Progenitor cell of endocrine pancreas (in vitro differentiated cells): ENCODE measurements around the gene UBASH3A. TPM values are rescaled to one million over a fixed set of nuclear protein-coding genes. Genes with fewer than 3 reads are reported as not detected.

Experiments
- DNase-seq: peaks from one replicate; pipeline ENCODE4 v3.0.0; 2021; ENCODE audit warnings: low spot score; ENCODE audit not compliant: unreplicated experiment
- H3K27ac Mint-ChIP-seq: 2 replicates; pipeline ENCODE4 v1.8.0; 2021; ENCODE audit warnings: mild to moderate bottlenecking, moderate library complexity, mixed read lengths
- H3K27me3 Mint-ChIP-seq: 2 replicates; pipeline ENCODE4 v1.8.0; 2021; ENCODE audit warnings: mixed read lengths
- H3K36me3 Mint-ChIP-seq: 2 replicates; pipeline ENCODE4 v1.8.0; 2022; ENCODE audit warnings: mixed read lengths; ENCODE audit not compliant: insufficient read depth
- H3K4me1 Mint-ChIP-seq: 2 replicates; pipeline ENCODE4 v1.8.0; 2021; ENCODE audit warnings: low read depth, mixed read lengths
- H3K4me3 Mint-ChIP-seq: 2 replicates; pipeline ENCODE4 v1.8.0; 2021; ENCODE audit warnings: low read depth, mild to moderate bottlenecking, moderate library complexity, mixed read lengths
- H3K9me3 Mint-ChIP-seq: 2 replicates; pipeline ENCODE4 v1.8.0; 2021; ENCODE audit warnings: low read depth, mixed read lengths
- total RNA-seq: library from RNA; stranded (reverse); gene quantifications from 2 replicates; pipeline ENCODE4 v1.2.1, GENCODE V29; 2021
- TF ChIP-seq, protein P1 (sequence below): fragments of 200-600 bp; sonication (generic); IDR thresholded peaks from one replicate; pipeline ENCODE4 v1.5.0; 2021; ENCODE audit warnings: antibody characterized with exemption, mild to moderate bottlenecking; ENCODE audit not compliant: unreplicated experiment

The UBASH3A gene
- total RNA-seq, 1 donor from 2014 or later, result not detected

GRCh38 chr21:42414553-42414927 lies 10.8 kb downstream of the UBASH3A start:
- no peaks in the 10 kb centered on the region for H3K4me1 Mint-ChIP-seq
- no peak overlapping the region for H3K4me3 Mint-ChIP-seq
- TF ChIP-seq, protein P1, sequence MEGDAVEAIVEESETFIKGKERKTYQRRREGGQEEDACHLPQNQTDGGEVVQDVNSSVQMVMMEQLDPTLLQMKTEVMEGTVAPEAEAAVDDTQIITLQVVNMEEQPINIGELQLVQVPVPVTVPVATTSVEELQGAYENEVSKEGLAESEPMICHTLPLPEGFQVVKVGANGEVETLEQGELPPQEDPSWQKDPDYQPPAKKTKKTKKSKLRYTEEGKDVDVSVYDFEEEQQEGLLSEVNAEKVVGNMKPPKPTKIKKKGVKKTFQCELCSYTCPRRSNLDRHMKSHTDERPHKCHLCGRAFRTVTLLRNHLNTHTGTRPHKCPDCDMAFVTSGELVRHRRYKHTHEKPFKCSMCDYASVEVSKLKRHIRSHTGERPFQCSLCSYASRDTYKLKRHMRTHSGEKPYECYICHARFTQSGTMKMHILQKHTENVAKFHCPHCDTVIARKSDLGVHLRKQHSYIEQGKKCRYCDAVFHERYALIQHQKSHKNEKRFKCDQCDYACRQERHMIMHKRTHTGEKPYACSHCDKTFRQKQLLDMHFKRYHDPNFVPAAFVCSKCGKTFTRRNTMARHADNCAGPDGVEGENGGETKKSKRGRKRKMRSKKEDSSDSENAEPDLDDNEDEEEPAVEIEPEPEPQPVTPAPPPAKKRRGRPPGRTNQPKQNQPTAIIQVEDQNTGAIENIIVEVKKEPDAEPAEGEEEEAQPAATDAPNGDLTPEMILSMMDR, result no peak
- no peak for DNase-seq
- H3K9me3 Mint-ChIP-seq, result no peaks in the 10 kb centered on the region
- no peak overlapping the region for H3K27ac Mint-ChIP-seq
- H3K27me3 Mint-ChIP-seq, result peaks cover 21% of the 10 kb centered on the region
- no peaks in the 10 kb centered on the region for H3K36me3 Mint-ChIP-seq

DNA sequence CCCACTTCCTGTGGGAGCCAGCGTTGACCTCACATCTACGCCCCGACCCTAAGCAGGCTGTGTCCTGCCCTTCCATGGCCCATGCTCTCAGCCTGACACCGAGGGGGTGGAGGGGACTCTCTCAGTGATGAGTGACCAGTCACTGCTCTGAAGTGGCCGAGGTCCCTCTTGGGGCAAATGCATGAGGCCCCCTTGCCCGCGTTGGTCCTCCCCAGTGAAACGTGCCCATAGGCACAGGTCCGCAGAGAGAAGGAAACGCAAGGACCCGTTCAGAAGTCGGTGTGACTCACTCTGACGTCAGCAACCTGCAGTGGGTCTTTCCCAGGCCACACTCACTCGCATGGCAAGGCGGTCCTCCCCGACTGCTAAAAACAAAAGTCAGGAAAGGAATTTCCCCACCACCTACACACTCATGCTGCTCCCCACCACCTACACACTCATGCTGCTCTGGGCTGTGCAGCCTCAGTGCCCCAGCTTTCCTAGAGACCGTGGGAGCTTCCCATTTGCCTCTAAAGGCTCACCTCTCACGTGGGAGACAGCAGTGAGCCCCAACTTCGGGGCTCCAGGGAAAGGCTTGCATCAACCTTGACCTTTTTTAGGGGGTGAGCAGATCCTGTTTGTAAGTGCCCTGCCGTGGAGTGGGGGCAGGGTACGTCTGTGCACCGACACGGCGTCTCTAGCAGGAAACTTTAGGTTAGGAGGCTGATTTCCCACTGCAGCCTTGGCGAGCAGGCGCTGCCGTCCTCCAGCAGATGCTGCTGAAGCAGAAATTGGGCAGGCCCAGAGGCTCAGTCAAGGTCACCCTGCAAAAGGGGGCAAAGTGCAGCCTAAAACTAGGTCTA lies 11.4 kb downstream of the UBASH3A start:
- H3K4me3 Mint-ChIP-seq, result no peak overlapping the region
- H3K9me3 Mint-ChIP-seq, result no peaks in the 10 kb centered on the region
- H3K27me3 Mint-ChIP-seq, result peaks cover 19% of the 10 kb centered on the region
- H3K4me1 Mint-ChIP-seq, result no peaks in the 10 kb centered on the region
- H3K36me3 Mint-ChIP-seq, result no peaks in the 10 kb centered on the region
- no peak overlapping the region for H3K27ac Mint-ChIP-seq
- TF ChIP-seq, protein P1, result no peak
- DNase-seq, result no peak

GRCh38 chr21:42417533-42417932 lies 13.8 kb downstream of the UBASH3A start:
- Mint-ChIP-seq H3K4me1 (no peaks in the 10 kb centered on the region), H3K9me3 (no peaks in the 10 kb centered on the region), H3K27ac (no peak overlapping the region), H3K4me3 (no peak overlapping the region), H3K36me3 (no peaks in the 10 kb centered on the region), H3K27me3 (peaks cover 24% of the 10 kb centered on the region)
- DNase-seq, result no peak
- TF ChIP-seq, protein P1, result no peak

DNA sequence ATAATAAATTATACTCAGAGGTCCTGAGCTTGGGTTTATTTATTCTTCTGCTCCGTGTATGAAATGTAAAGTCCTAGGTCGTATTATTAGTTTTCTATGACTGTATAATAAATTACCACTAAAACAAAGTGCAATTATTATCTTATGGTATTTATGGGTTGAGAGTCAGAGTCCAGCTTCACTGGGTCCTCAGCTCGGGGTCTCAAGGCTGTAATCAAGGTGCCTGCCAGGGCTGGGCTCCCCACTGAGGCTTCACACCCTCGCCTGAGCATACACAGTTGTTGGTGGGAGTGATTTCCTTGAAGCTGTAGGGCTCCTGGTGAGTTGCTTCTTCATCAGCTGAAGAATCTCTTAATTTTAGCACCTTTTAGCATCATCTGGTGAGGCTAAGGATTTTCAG lies 15.2 kb downstream of the UBASH3A start:
- Mint-ChIP-seq H3K9me3 (no peaks in the 10 kb centered on the region), H3K27ac (no peak overlapping the region), H3K4me3 (no peak overlapping the region), H3K27me3 (peaks cover 31% of the 10 kb centered on the region), H3K4me1 (no peaks in the 10 kb centered on the region), H3K36me3 (no peaks in the 10 kb centered on the region)
- no peak for DNase-seq
- TF ChIP-seq, protein P1, result no peak

DNA sequence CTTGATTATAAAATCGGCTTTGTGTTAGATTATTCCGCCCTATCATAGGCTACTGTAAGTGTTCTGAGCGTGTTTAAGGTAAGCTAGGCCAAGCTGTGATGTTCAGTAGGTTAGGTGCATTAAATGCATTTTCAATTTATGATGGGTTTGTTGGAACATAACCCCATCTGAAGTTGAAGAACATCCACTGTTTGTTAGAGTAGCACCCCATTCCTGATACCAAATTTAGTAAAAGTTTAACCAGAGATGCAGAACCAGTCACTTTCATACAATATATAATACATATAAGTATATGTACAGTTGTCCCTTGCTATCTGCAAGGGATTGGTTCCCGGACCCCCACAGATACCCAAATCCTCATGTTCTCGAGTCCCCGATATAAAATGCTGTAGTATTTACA lies 16.1 kb downstream of the UBASH3A start:
- H3K36me3 Mint-ChIP-seq, result no peaks in the 10 kb centered on the region

More for the DNA sequence above, 16.1 kb downstream of the UBASH3A start:
- H3K27me3 Mint-ChIP-seq, result peaks cover 35% of the 10 kb centered on the region
- DNase-seq, result no peak
- H3K9me3 Mint-ChIP-seq, result no peaks in the 10 kb centered on the region
- H3K27ac Mint-ChIP-seq, result no peak overlapping the region
- no peak overlapping the region for H3K4me3 Mint-ChIP-seq
- no peaks in the 10 kb centered on the region for H3K4me1 Mint-ChIP-seq
- TF ChIP-seq, protein P1, result no peak
